22Rv1 (cell line): ENCODE results near the gene ACOX3.

Source experiments
- ZFX ChIP-seq: fragments of 450-650 bp; IDR thresholded peaks from 2 replicates; pipeline ENCODE4 v1.6.1; 2017; ENCODE audit warnings: antibody characterized with exemption, borderline replicate concordance
- TF ChIP-seq, protein P1 (sequence below): fragments of 450-650 bp; IDR thresholded peaks from 2 replicates; pipeline ENCODE4 v1.5.1; 2017; ENCODE audit warnings: mild to moderate bottlenecking

DNA sequence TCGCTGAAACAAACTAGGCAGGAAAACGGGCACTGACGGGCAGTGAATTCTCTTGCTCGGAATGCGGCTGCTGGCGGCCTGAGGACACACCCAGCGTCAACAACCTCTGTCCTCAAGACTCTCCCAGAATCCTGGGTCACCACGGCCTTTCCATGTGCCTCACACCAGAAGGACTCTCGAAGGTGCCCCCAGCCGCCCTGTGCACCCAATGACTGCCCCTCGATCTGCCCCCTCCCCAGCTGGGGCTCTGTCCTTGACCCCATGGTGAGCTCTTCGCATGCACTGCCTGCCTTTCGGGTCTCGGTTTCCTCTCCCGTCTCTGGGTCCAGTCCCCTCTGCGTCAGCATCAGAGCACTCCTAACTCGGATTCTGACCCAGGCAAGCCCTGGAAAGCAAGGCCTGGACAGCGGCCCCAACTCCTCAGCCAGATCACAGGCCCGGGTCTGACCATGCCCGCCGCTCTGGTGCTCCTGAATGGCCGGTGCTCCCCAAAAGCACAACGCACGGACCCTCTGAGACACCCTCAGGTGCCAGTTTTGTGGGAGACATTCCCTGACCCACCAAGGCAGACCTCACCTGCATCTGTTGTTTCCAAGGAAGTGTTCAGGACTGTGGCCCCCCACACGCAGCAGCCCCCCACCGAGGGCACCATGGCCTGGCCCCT, 56.0 kb downstream of the ACOX3 start:
- TF ChIP-seq, protein P1, sequence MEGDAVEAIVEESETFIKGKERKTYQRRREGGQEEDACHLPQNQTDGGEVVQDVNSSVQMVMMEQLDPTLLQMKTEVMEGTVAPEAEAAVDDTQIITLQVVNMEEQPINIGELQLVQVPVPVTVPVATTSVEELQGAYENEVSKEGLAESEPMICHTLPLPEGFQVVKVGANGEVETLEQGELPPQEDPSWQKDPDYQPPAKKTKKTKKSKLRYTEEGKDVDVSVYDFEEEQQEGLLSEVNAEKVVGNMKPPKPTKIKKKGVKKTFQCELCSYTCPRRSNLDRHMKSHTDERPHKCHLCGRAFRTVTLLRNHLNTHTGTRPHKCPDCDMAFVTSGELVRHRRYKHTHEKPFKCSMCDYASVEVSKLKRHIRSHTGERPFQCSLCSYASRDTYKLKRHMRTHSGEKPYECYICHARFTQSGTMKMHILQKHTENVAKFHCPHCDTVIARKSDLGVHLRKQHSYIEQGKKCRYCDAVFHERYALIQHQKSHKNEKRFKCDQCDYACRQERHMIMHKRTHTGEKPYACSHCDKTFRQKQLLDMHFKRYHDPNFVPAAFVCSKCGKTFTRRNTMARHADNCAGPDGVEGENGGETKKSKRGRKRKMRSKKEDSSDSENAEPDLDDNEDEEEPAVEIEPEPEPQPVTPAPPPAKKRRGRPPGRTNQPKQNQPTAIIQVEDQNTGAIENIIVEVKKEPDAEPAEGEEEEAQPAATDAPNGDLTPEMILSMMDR = no peak
- TF ChIP-seq ZFX = no peak
